MM.1S (cell line): Measurements from ENCODE around the gene ELFN1.

ENCODE experiments used
- DNase-seq: peaks from one replicate; pipeline ENCODE4 v3.0.0-alpha.2; 2015
- H2AFZ ChIP-seq: fragments of 300-600 bp; sonication (generic); 2 replicates; pipeline ENCODE4 v1.6.0; 2016; ENCODE audit warnings: antibody characterized with exemption, low read length
- H3F3A ChIP-seq: fragments of 300-600 bp; sonication (generic); 2 replicates; pipeline ENCODE4 v1.6.1; 2016; ENCODE audit warnings: mild to moderate bottlenecking, antibody characterized with exemption, low read length, moderate library complexity, mixed read lengths; ENCODE audit not compliant: insufficient read depth
- H3K27ac ChIP-seq: fragments of 300-600 bp; sonication (generic); 2 replicates; pipeline ENCODE4 v1.5.1; 2016; ENCODE audit warnings: mild to moderate bottlenecking, low read length
- H3K27me3 ChIP-seq: fragments of 300-600 bp; sonication (generic); replicated peaks from 2 replicates; pipeline ENCODE4 v1.6.0; 2016; ENCODE audit warnings: low read length; ENCODE audit not compliant: insufficient read depth
- H3K36me3 ChIP-seq: fragments of 300-600 bp; sonication (generic); replicated peaks from 2 replicates; pipeline ENCODE4 v1.6.1; 2016; ENCODE audit warnings: mild to moderate bottlenecking, low read length, mixed read lengths; ENCODE audit not compliant: insufficient read depth
- H3K4me1 ChIP-seq: fragments of 300-600 bp; sonication (generic); 2 replicates; pipeline ENCODE4 v1.6.1; 2016; ENCODE audit warnings: low read length, mixed read lengths
- H3K4me2 ChIP-seq: fragments of 300-600 bp; sonication (generic); 2 replicates; pipeline ENCODE4 v1.6.0; 2016; ENCODE audit warnings: low read depth, low read length
- H3K4me3 ChIP-seq: fragments of 300-600 bp; sonication (generic); 2 replicates; pipeline ENCODE4 v1.5.1; 2016; ENCODE audit warnings: low read length, mixed read lengths
- H3K79me2 ChIP-seq: fragments of 300-600 bp; sonication (generic); 2 replicates; pipeline ENCODE4 v1.6.1; 2016; ENCODE audit warnings: mixed run types, low read length, mixed read lengths
- H3K9ac ChIP-seq: fragments of 300-600 bp; sonication (generic); 2 replicates; pipeline ENCODE4 v1.6.1; 2016; ENCODE audit warnings: low read length, mixed read lengths
- H3K9me2 ChIP-seq: fragments of 300-600 bp; sonication (generic); replicated peaks from 2 replicates; pipeline ENCODE4 v1.6.1; 2016; ENCODE audit warnings: mild to moderate bottlenecking, low read length, mixed read lengths; ENCODE audit not compliant: insufficient read depth
- H3K9me3 ChIP-seq: fragments of 300-600 bp; sonication (generic); replicated peaks from 2 replicates; pipeline ENCODE4 v1.6.1; 2016; ENCODE audit warnings: mild to moderate bottlenecking, low read length, mixed read lengths; ENCODE audit not compliant: insufficient read depth
- H4K20me1 ChIP-seq: fragments of 300-600 bp; sonication (generic); 2 replicates; pipeline ENCODE4 v1.6.1; 2016; ENCODE audit warnings: mild to moderate bottlenecking, low read length, moderate library complexity, mixed read lengths; ENCODE audit not compliant: insufficient read depth
- CTCF ChIP-seq: fragments of 300-600 bp; sonication (generic); IDR thresholded peaks from 2 replicates; pipeline ENCODE4 v1.5.1; 2016; ENCODE audit warnings: antibody characterized with exemption, low read length, mixed read lengths
- EZH2 ChIP-seq: fragments of 300-600 bp; sonication (generic); optimal IDR thresholded peaks from 2 replicates; pipeline ENCODE3; 2017; ENCODE audit warnings: low read depth, mild to moderate bottlenecking, antibody characterized with exemption, low read length, mixed read lengths
- EZH2phosphoT487 ChIP-seq: fragments of 300-600 bp; sonication (generic); IDR thresholded peaks from 2 replicates; pipeline ENCODE4 v1.6.1; 2018; ENCODE audit warnings: antibody characterized with exemption, low read length

ELFN1 gene

GRCh38 chr7:1688542-1688941 is 18.5 kb downstream of the ELFN1 start:
- no peaks in the 10 kb centered on the region for H3K36me3 ChIP-seq
- no peaks in the 10 kb centered on the region for H3K9me2 ChIP-seq
- H3K4me3 ChIP-seq: no peak overlapping the region
- no peak overlapping the region for H3K27ac ChIP-seq
- no peak for TF ChIP-seq EZH2
- no peak for TF ChIP-seq CTCF
- no peak for TF ChIP-seq EZH2phosphoT487
- DNase-seq: no peak
- H3K79me2 ChIP-seq: no peaks in the 10 kb centered on the region
- H3K9ac ChIP-seq: no peak overlapping the region
- no peaks in the 10 kb centered on the region for H4K20me1 ChIP-seq
- H3F3A ChIP-seq: no peaks in the 10 kb centered on the region
- H2AFZ ChIP-seq: no peak overlapping the region
- no peaks in the 10 kb centered on the region for H3K9me3 ChIP-seq
- H3K27me3 ChIP-seq: peaks cover 31% of the 10 kb centered on the region
- no peaks in the 10 kb centered on the region for H3K4me1 ChIP-seq
- no peak overlapping the region for H3K4me2 ChIP-seq

- Histone ChIP-seq H3K36me3 (no peaks in the 10 kb centered on the region), H3K27ac (no peak overlapping the region), H3F3A (no peaks in the 10 kb centered on the region), H2AFZ (no peak overlapping the region), H3K9me2 (no peaks in the 10 kb centered on the region), H3K27me3 (peaks cover 36% of the 10 kb centered on the region), H3K4me3 (no peak overlapping the region), H3K4me1 (no peaks in the 10 kb centered on the region), H3K9ac (no peak overlapping the region), H3K79me2 (no peaks in the 10 kb centered on the region), H3K4me2 (no peak overlapping the region), H3K9me3 (no peaks in the 10 kb centered on the region), H4K20me1 (no peaks in the 10 kb centered on the region)
- no peak for DNase-seq
- TF ChIP-seq CTCF: no peak
- no peak for TF ChIP-seq EZH2phosphoT487
- TF ChIP-seq EZH2: no peak
Measured at GRCh38 chr7:1689311-1689710, 19.2 kb downstream of the ELFN1 start.

GRCh38 chr7:1690359-1690958 is 20.4 kb downstream of the ELFN1 start:
- Histone ChIP-seq H3K4me1 (no peaks in the 10 kb centered on the region), H4K20me1 (no peaks in the 10 kb centered on the region), H3K36me3 (no peaks in the 10 kb centered on the region), H3K4me3 (no peak overlapping the region), H3K27me3 (peaks cover 44% of the 10 kb centered on the region), H3K79me2 (no peaks in the 10 kb centered on the region), H3K9me3 (no peaks in the 10 kb centered on the region), H3K27ac (no peak overlapping the region), H2AFZ (no peak overlapping the region), H3F3A (no peaks in the 10 kb centered on the region), H3K4me2 (no peak overlapping the region), H3K9ac (no peak overlapping the region), H3K9me2 (no peaks in the 10 kb centered on the region)
- TF ChIP-seq CTCF: no peak
- no peak for TF ChIP-seq EZH2
- TF ChIP-seq EZH2phosphoT487: no peak
- DNase-seq: no peak
